Esophagus muscularis mucosa (tissue), 4 donors: ENCODE data around the gene SOX10. TPM values are rescaled to one million over a fixed set of nuclear protein-coding genes. Genes with fewer than 3 reads are reported as not detected.
A peak's percentile ranks its signal among the peaks of the same experiment; 100 is the strongest.

Experiments used
- DNase-seq: peaks from one replicate; pipeline ENCODE4 v3.0.0-alpha.2; 2017; ENCODE audit errors: extremely low spot score
- H3K27ac ChIP-seq, 4 donors: fragments of 200-600 bp; sonication (generic); replicated peaks in 1 of 4; 1 replicate in 3 of 4; 2 replicates in 1 of 4; pipeline ENCODE4 v1.5.1; 2016 to 2019; ENCODE audit warnings: mild to moderate bottlenecking in 1 of 4
- H3K27me3 ChIP-seq, 4 donors: fragments of 200-600 bp; sonication (generic); one replicate each; pipeline versions ENCODE4 v1.5.1 to v1.6.0; 2016 to 2019
- H3K36me3 ChIP-seq, 4 donors: fragments of 200-600 bp; sonication (generic); one replicate each; pipeline ENCODE4 v1.5.1; 2016 to 2019
- H3K4me1 ChIP-seq, 4 donors: fragments of 200-600 bp; sonication (generic); one replicate each; pipeline ENCODE4 v1.5.1; 2016 to 2019
- H3K4me3 ChIP-seq, 4 donors: fragments of 200-600 bp; sonication (generic); 1 replicate in 2 of 4; 2 replicates in 2 of 4; pipeline ENCODE4 v1.5.1; 2016 to 2019; ENCODE audit warnings: mild to moderate bottlenecking in 4 of 4, moderate library complexity in 1 of 4
- H3K9me3 ChIP-seq, 4 donors: fragments of 200-600 bp; sonication (generic); 1 replicate in 3 of 4; 2 replicates in 1 of 4; pipeline ENCODE4 v1.5.1; 2016 to 2019
- EP300 ChIP-seq: sonication (generic); formaldehyde crosslinking; IDR thresholded peaks from one replicate; pipeline ENCODE4 v1.6.1; 2017; ENCODE audit warnings: antibody characterized with exemption
- POLR2A ChIP-seq: fragments of 450-650 bp; IDR thresholded peaks from one replicate; pipeline ENCODE4 v1.6.1; 2017; ENCODE audit warnings: antibody characterized with exemption, moderate library complexity, mild to moderate bottlenecking, low read depth
- POLR2AphosphoS5 ChIP-seq, 2 donors: sonication (generic); formaldehyde crosslinking; IDR thresholded peaks; one replicate each; pipeline ENCODE4 v1.6.1; 2017; ENCODE audit warnings: antibody characterized with exemption in 2 of 2
- WGBS: methylation state at CpG from one replicate; pipeline ENCODE4 v1.1.5; 2018; 5-methylcytosine and 5-hydroxymethylcytosine counted together
- intact Hi-C: fragments of 100-400 bp; cut with DNase I; formaldehyde crosslinking; loops from one replicate; pipeline ENCODE4 v1.15.1; 2023
- total RNA-seq, 4 donors: library from RNA; depleted of rRNA; stranded (reverse); fragments of >200 nt; gene quantifications; one replicate each; pipeline versions ENCODE4 v1.1.0 to v1.2.1, GENCODE V29; 2016
- TF ChIP-seq, protein P1 (sequence below), 3 experiments: fragments of 200-600 bp in 2 of 3; fragments of 450-650 bp in 1 of 3; sonication (generic) in 2 of 3; IDR thresholded peaks; one replicate each; pipeline ENCODE4 v1.5.1; 2017 to 2019; ENCODE audit warnings: antibody characterized with exemption in 3 of 3, mild to moderate bottlenecking in 2 of 3, moderate library complexity in 1 of 3

The SOX10 gene
- total RNA-seq, 4 donors from 2014 or later, result 10.3 to 29.5 (median 17.7) TPM

DNA sequence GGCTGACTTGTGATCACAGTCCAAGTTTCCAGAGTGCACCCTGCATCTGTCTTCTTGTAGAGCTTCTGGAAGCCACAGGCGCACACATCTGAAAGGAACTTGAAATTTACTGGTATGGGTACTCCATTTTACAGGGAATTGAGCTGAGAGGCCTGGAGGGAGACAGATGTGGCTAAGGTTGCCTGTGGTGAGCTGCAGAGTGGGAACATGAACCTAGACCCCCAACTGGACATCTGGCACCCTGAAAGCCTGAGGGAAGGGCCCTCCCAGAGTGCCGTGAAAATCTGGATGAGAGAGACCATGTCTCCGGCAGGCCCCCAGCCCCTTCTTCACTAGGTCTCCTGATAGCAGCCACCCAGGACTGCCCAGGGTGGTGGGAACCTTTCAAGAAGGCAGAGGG, 22.6 kb upstream of the SOX10 start:
- H3K27ac ChIP-seq, result no peak overlapping the region
- WGBS, result 100% methylated on average over 2 of the region's 3 CpGs

DNA sequence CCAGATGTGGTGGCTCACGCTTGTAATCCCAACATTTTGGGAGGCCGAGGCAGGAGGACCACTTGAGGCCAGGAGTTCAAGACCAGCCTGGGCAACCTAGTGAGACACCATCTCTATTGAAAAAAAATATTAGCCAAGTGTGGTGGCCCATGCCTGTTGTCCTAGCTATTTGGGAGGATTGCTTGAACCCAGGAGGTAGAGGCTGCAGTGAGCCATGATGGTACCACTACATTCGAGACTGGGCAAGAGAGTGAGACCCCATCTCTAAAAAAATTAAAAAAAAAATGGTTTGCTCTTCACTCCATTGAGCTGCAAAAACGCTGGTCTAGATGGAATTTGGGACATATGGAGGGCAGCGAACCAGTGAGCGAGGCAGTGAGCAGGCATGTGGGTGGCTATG, 21.6 kb upstream of the SOX10 start:
- TF ChIP-seq EP300 (no peak), POLR2A (no peak), POLR2AphosphoS5 (IDR thresholded peaks at IDR 0.05) (no peak)
- TF ChIP-seq, protein P1, sequence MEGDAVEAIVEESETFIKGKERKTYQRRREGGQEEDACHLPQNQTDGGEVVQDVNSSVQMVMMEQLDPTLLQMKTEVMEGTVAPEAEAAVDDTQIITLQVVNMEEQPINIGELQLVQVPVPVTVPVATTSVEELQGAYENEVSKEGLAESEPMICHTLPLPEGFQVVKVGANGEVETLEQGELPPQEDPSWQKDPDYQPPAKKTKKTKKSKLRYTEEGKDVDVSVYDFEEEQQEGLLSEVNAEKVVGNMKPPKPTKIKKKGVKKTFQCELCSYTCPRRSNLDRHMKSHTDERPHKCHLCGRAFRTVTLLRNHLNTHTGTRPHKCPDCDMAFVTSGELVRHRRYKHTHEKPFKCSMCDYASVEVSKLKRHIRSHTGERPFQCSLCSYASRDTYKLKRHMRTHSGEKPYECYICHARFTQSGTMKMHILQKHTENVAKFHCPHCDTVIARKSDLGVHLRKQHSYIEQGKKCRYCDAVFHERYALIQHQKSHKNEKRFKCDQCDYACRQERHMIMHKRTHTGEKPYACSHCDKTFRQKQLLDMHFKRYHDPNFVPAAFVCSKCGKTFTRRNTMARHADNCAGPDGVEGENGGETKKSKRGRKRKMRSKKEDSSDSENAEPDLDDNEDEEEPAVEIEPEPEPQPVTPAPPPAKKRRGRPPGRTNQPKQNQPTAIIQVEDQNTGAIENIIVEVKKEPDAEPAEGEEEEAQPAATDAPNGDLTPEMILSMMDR (IDR thresholded peaks at IDR 0.05), result no peak
- no peak for DNase-seq
- H3K9me3 ChIP-seq, result no peaks in the 10 kb centered on the region
- no peaks in the 10 kb centered on the region for H3K36me3 ChIP-seq
- H3K4me3 ChIP-seq, result no peak overlapping the region
- intact Hi-C loops, result no loop called here
- 90% methylated on average over 6 of the region's 6 CpGs for WGBS
- H3K27me3 ChIP-seq, result no peaks in the 10 kb centered on the region
- H3K4me1 ChIP-seq, result no peaks in the 10 kb centered on the region
- H3K27ac ChIP-seq, result no peak overlapping the region

More for the DNA sequence above, 22.6 kb upstream of the SOX10 start:
- TF ChIP-seq EP300 (no peak), POLR2A (no peak), POLR2AphosphoS5 (IDR thresholded peaks at IDR 0.05) (no peak)
- TF ChIP-seq, protein P1 (IDR thresholded peaks at IDR 0.05), result no peak
- Histone ChIP-seq H3K27me3 (no peaks in the 10 kb centered on the region), H3K4me3 (no peak overlapping the region), H3K36me3 (no peaks in the 10 kb centered on the region), H3K4me1 (no peaks in the 10 kb centered on the region), H3K9me3 (no peaks in the 10 kb centered on the region)
- no peak for DNase-seq
- intact Hi-C loops, result no loop called here

DNA sequence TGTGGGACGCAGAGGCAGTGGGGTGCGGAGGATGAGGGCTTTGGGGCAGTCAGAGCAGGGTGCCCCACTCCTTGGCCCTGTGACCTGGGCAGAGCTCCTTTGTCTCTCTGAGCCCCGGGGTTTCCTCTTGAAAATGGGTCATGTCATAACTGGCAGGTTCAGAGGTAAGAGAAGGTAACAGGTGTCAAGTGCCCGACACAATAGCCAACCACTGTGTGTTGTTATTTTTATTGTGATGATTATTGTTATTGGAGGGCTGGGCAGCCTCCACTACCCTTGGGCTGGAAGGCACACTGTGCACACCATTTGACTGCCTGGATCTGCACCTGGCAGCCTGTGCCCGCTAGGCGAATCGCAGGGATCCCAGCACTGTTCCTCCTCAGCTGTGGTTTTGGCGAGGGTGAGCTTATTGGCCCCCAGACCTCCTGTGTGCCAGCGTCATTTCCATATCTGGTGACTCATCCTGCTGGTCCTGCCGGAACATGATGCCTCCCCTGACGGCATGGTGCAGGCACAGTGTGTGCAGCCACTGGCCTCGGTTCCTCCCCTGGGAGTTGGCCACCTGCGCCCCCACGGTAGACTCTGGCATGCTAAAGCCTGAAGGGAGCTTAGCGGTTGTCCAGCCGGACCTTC, 15.4 kb upstream of the SOX10 start:
- Histone ChIP-seq H3K27me3 (no peaks in the 10 kb centered on the region), H3K27ac (peak overlapping the region; percentile 38 to 68 (median 61)), H3K4me3 (no peak overlapping the region), H3K4me1 (peaks cover 0 to 22% (median 5%) of the 10 kb centered on the region in 4 donors), H3K36me3 (no peaks in the 10 kb centered on the region), H3K9me3 (no peaks in the 10 kb centered on the region)
- WGBS, result 83% methylated on average over 9 of the region's 16 CpGs
- intact Hi-C loops, result no loop called here
- DNase-seq, result no peak
- TF ChIP-seq, protein P1 (IDR thresholded peaks at IDR 0.05), result no peak
- peak in 1 of 2 donors; percentile 56 for TF ChIP-seq POLR2AphosphoS5 (IDR thresholded peaks at IDR 0.05)

DNA sequence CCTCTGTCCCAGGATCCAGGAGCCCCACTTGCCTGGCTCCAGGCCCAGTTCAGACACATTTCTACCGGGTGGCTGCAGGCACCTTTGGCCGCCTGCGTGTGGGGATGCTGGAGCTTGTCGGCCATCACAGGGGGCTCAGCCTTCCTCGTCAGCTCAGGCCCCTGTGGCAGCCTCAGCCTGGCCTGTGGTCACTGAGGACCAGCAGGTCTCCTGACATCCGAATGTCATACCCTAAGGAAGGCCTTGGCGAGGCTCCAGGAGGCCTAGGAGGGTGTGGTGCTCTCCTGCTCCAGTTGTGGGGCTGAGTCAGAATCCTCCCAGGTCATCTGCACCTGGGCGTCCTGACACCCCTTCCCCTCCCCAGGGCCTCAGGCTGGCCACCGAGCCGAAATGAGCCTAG, 14.9 kb upstream of the SOX10 start:
- H3K4me3 ChIP-seq, result no peak overlapping the region
- H3K27me3 ChIP-seq, result no peaks in the 10 kb centered on the region
- H3K9me3 ChIP-seq, result no peaks in the 10 kb centered on the region
- no peaks in the 10 kb centered on the region for H3K36me3 ChIP-seq
- peak overlapping the region; percentile 38 to 68 (median 61) for H3K27ac ChIP-seq
- 84% methylated on average over 10 of the region's 10 CpGs for WGBS
- no peak for TF ChIP-seq POLR2A
- no peak for TF ChIP-seq EP300
- peaks cover 0 to 22% (median 5%) of the 10 kb centered on the region in 4 donors for H3K4me1 ChIP-seq
- intact Hi-C loops, result no loop called here
- no peak for DNase-seq

DNA sequence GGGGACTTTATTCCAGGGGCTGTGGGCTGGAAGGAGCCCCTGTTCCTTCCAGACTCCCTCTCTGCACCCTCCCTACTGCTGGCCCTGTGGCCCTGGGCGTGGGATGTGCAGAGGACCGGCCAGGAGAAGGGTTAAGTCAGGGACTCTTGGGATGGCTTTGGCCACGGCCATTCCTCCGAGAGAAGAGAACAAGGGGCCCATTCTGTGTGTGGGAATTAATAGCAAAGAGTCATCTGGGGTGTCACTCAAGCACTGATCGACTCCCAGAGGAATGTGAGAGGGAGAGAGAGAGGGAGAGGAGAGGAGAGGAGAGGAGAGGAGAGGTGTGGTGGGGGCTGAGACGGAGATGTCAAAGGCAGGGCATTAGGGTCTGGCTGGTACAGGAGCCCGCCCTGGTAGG, 14.2 kb upstream of the SOX10 start:
- intact Hi-C loops, result no loop called here
- Histone ChIP-seq H3K9me3 (no peaks in the 10 kb centered on the region), H3K27me3 (no peaks in the 10 kb centered on the region), H3K4me3 (no peak overlapping the region), H3K27ac (peak overlapping the region; percentile 49 to 68 (median 61)), H3K36me3 (no peaks in the 10 kb centered on the region), H3K4me1 (peaks cover 0 to 22% (median 5%) of the 10 kb centered on the region in 4 donors)
- TF ChIP-seq POLR2A, result no peak
- TF ChIP-seq, protein P1 (IDR thresholded peaks at IDR 0.05), result no peak
- no peak for TF ChIP-seq POLR2AphosphoS5 (IDR thresholded peaks at IDR 0.05)
- TF ChIP-seq EP300, result no peak
- DNase-seq, result no peak
- WGBS, result 82% methylated on average over 7 of the region's 7 CpGs
